Hypothalamus (tissue), 51 donors: ENCODE results near the gene VWA3A.

Experiments used
- DNase-seq, 51 donors: peaks; one replicate each; lab custom pipeline; 2025; lab: John Stamatoyannopoulos, UW

Gene VWA3A

DNA sequence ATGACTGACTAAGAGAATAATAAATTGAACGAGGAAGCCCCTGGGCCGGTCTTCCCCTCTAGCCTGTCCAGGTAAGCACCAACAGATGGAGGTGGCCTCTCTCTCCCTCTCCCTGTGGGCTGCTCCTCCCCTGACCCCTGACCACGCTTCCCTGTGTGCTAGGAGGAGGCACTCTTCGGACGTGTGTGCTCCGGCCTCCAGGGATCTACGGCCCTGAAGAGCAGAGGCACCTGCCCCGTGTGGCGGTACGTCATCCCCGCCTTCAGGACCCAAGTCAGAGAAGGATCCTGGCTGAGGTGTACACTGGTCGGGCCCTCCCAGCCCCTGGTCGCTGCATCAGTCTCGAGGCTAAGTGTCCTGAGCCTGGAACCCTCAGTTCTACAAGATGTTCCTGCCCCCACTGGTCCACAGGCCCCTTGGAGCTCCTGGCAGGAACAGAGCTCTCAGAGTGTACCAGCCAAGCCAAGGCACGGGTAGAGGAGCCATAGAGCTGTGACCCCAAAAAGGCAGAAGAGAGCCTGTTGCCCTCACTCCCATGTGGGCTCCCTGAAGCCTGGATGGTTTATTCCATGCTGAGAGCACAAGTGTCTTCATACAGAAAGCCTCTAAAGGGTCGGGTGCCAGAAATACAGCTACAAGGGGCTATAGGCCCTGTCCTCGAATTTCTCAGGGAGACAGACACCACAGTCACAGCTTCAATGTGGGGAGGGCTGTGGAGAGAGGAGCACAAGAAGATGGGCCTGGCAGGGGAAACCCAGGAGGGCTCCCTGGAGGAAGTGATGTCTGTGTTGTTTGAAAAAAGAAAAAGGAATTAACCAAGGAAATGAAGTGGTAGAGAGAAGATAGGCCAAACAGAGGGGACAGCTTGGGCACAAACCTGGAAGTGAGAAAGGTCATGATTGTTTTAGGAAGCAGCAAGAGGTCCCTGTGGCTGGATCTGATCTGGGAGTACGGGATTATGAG lies 85.9 kb downstream of the VWA3A start:
- no peak for DNase-seq

DNA sequence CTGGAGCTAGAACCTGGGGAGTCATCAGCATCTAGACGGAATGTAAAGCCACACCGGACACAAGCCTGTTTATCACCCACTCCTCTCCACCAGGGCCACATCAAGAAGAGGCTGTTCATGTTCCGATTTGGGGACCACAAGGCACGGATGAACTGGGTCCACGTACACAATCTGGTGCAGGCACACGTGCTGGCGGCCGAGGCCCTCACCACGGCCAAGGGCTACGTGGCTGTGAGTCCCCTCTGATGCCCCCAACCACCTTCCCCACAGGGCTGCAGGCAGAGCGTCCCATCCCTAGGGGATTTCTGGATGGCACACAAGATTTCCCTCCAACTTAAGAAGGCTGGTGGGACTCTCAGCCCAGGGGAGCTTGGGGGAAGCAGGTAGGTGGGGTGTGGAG lies 89.1 kb downstream of the VWA3A start:
- DNase-seq = no peak

- DNase-seq = no peak
Measured at GRCh38 chr16:22181843-22182242, 89.5 kb downstream of the VWA3A start.

DNA sequence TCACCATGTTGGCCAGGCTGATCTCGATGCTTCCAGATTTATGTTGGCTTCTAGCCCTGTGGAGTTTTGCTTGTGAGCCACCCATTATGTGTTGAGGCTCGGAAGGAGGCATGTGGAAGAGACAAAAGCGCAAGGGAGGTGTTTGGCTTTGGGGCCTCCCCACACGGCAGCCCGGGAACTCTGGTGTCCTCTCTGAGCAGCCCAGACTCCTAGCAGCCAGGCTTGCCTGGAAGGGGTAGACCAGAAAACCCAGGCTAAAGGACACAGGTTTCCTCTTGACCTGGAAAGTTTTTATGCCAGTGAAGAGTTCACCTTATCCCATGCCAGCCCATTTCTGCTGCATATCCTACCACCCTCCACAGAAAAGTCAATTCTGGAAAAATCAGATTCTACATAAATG lies 91.0 kb downstream of the VWA3A start:
- DNase-seq = no peak

GRCh38 chr16:22183901-22184614 lies 91.7 kb downstream of the VWA3A start:
- DNase-seq = no peak

GRCh38 chr16:22184615-22184968 lies 92.3 kb downstream of the VWA3A start:
- DNase-seq = no peak

GRCh38 chr16:22186517-22186916 lies 94.2 kb downstream of the VWA3A start:
- DNase-seq = no peak

GRCh38 chr16:22188267-22188594 lies 95.9 kb downstream of the VWA3A start:
- no peak for DNase-seq

GRCh38 chr16:22188595-22189442 lies 96.5 kb downstream of the VWA3A start:
- peak in 37 of 51 donors; percentile 1 to 70 (median 32) for DNase-seq

DNA sequence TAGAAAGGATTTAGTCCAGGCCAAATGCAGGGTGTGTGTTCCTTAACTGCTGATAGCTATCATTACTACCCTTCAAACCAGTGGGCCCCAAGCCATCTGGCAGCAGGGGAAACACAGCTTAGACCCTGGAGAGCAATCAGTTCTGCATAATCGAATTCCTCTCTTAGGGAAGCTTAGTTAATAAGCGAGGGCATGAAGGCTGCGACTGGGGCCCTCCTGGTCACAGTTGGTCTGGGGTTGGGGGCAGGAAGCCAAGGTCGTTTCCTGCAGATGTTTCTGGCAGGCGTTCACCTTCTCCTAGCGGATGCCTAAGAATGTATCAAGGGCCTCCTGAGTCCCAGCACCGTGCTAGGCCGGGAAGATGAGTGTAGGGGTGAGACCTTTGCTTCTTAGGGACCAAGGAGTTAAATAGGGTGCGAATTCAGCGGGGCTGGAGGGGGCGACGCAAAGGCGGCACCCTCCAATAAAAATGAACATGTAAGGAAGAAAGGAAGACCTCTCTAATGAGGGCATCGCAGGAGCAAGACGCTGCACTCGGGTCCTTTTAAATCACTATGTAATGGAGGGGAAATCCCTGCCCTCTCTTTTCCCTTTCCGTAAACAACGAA lies 97.2 kb downstream of the VWA3A start:
- peak in 10 of 51 donors; percentile 7 to 63 (median 29) for DNase-seq

- peak in 33 of 51 donors; percentile 49 to 100 (median 100) for DNase-seq
Measured at GRCh38 chr16:22190081-22190775, 97.9 kb downstream of the VWA3A start.

DNA sequence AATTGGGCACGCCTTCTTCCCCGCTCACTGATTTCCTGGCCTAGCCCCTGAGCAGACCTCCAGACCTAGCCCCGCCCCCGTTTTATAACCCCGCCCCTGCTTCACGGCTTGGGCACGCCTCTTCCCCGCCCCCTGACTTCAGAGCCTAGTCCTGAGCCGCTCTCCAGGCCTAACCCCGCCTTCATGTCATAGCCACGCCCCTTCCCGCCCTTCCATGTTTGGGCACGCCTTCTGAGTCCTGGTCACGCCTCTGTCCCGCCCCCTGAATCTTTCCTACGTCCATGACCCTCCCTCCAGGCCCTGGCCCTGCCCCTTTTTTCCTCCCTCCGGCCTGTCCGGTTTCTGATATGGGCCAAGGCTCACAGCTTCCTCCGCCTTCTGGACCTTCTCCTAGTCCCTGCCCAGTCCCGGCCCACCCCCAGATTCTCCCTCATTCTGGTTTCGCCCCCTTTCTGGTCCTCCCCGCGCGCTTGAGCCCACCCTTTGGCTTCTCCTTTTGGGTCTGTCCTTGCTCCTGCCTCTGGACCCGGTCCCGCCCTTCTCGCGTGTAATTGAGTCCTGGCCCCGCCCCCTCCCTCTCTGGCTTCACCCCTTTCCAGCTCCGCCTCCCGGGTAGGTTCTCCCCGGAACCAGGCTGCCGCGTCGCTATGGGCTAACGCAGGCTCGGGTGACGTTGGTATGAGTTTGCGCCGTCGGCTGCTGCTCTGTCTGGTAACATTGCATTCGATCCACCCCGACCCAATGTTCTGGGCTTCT lies 98.6 kb downstream of the VWA3A start:
- peak; percentile 97 to 100 (median 100) for DNase-seq

- peak in 10 of 51 donors; percentile 2 to 74 (median 5) for DNase-seq
Measured at GRCh38 chr16:22191532-22192260, 99.4 kb downstream of the VWA3A start.

DNA sequence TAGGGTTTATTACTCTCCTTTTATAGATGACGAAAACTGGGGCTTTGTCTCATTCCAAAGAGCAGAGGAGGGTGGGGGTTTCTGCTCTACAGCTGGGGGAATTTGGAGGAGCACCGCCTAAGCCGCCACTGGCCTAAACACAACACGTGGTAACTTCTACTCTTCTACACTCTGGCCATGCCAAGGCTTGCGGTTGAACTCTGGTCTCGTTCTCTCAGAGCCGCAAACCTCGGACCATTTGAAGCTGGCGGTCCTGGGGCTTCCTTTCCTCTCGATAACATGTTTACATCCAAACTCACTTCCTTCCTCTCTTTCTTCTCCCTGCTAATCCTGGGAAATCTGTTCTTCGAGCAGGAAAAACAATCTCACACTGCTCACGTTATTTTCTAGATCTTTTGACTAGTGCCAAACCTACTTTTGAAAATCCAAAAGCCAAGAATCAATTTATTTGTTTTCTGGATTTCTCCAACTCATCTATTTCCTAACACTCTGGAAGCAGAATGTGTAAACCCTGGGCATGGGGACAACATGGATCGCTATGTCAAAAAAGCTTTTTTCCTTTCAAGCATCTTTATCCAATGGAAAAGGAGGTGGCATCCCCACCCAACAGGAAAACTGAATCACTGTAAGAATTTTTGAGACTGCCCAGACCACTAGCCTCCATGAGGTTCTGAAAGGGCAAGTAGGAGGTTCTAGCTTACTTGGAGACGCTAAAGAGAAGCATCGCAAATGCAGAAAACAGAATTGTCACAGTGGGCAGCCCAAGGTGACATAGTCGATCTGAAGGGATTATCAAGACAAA lies 100.1 kb downstream of the VWA3A start:
- peak in 42 of 51 donors; percentile 1 to 74 (median 36) for DNase-seq

DNA sequence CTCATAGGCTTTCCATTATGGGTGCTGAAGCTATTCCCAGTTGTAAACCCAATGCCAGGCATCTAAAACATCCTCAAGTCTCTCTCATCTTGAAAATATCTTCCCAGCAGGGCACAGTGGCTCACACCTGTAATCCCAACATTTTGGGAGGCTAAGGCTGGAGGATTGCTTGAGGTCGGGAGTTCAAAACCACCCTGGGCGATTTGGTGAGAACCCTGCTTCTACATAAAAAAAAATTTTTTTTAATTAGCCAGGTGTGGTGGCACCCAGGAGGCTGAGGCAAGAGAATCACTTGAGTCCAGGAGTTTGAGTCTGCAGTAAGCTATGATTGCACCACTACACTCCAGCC lies 100.7 kb downstream of the VWA3A start:
- DNase-seq = no peak

DNA sequence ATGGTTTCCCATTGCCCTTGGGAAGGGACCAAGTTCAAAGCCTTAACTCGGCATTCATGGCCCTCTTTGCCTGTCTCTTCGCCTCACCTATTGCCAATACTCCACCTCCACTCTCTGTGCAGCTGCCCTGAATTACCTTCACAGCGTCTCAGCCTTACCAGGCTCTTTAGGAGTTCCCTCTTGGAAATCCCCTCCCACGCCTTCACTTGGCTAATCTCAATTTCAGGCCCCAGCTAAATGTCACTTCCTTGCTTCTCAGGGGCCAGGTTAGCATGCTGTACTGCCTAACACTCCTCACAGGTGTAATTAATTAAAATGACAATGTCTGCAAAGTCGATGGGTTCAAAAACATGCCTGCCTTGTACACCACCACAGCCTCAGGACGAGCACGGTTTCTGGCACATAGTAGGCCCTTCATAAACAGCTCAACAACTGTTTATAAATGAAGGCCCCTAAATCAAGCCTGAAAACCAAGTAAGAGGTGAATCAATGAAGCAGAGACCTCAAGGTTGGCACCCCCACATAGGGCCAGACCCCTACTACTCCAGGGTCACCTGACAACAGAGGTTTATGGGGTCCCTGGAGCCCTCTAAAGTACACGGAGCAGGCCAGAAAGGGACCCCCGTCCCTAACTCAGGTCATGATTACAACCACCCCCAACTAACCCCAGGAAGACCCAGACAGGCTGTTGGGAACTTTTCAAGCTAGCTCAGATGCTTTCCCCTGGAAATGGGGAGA lies 102.5 kb downstream of the VWA3A start:
- peak in 1 of 51 donors; percentile 26 for DNase-seq

DNA sequence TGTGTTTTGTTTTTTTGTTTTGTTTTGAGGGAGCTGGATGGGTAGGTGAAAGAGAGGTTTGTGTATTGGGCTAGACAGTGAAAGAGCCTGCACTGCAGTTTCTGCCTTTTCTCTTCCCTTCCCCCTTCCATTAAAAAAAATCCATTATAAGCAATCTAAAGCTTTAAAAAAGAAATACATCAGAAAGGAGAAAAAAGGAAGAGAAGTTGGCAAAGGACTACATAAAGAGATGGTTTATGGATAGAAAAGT lies 103.0 kb downstream of the VWA3A start:
- DNase-seq = no peak
